BLaER1 (cell line): Measurements from ENCODE around the gene TRIM66.

Experiments
- H3K27ac ChIP-seq: shearing (Covaris generic); formaldehyde crosslinking; 2 replicates; pipeline ENCODE4 v1.8.1; 2022
- H3K27me3 ChIP-seq: shearing (Covaris generic); formaldehyde crosslinking; 2 replicates; pipeline ENCODE4 v1.8.1; 2022
- H3K36me3 ChIP-seq: shearing (Covaris generic); formaldehyde crosslinking; 2 replicates; pipeline ENCODE4 v1.8.1; 2022
- H3K4me1 ChIP-seq: shearing (Covaris generic); formaldehyde crosslinking; 2 replicates; pipeline ENCODE4 v1.8.1; 2022
- H3K4me2 ChIP-seq: shearing (Covaris generic); formaldehyde crosslinking; 2 replicates; pipeline ENCODE4 v1.8.1; 2022
- H3K4me3 ChIP-seq: shearing (Covaris generic); formaldehyde crosslinking; 2 replicates; pipeline ENCODE4 v1.8.1; 2022
- H3K9ac ChIP-seq: shearing (Covaris generic); formaldehyde crosslinking; 2 replicates; pipeline ENCODE4 v1.8.1; 2022
- H3K9me3 ChIP-seq: shearing (Covaris generic); formaldehyde crosslinking; 2 replicates; pipeline ENCODE4 v1.8.1; 2022
- H4K20me1 ChIP-seq: shearing (Covaris generic); formaldehyde crosslinking; 2 replicates; pipeline ENCODE4 v1.8.1; 2022
- Cebpa-rat ChIP-seq: shearing (Covaris generic); IDR thresholded peaks from 2 replicates; pipeline ENCODE4 v1.8.1; 2022

TRIM66 gene

DNA sequence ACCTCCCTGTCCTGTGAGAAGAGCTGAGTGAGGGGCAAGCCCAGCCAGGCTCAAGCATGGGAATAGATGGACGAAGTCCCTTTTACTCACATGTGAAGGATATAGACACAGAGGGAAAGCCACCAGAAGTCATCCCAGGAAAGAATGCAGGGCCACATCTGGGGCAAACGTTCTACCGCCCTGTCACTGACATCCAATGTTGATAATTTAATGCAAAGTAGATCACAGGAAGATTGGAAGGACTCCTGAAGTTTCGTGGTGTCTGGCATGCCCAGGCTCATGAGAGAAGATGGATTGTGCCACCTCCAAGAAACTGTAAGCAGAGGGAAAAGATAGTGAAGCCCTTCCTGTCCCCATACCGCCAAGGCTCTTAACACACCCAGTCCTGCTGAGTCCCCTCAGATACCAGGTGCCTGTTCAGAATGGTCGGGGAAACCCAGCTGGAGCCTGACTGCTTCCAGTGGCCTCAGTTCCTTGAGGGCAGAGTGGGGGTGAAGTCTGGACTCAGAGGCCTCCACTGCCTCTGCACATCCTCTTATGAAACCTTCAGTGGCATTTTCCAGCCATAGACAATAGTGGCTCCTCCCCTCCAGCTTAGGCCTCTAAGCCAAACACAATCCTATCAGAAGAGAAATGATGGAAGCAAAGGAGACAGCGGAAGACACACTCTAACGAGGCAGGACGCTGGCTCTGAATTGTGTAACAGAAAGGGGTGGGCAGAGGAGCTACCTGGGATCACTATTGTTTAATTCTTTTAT, 80.9 kb downstream of the TRIM66 start:
- Histone ChIP-seq H4K20me1 (no peaks in the 10 kb centered on the region), H3K9ac (no peak overlapping the region), H3K4me2 (no peak overlapping the region), H3K36me3 (no peaks in the 10 kb centered on the region), H3K4me1 (peaks cover 5% of the 10 kb centered on the region; the same call in 1 of the 2 replicates), H3K27me3 (peaks cover under 1% of the 10 kb centered on the region; the same call in 1 of the 2 replicates), H3K4me3 (no peak overlapping the region), H3K27ac (no peak overlapping the region), H3K9me3 (no peaks in the 10 kb centered on the region)
- no peak for TF ChIP-seq Cebpa-rat

DNA sequence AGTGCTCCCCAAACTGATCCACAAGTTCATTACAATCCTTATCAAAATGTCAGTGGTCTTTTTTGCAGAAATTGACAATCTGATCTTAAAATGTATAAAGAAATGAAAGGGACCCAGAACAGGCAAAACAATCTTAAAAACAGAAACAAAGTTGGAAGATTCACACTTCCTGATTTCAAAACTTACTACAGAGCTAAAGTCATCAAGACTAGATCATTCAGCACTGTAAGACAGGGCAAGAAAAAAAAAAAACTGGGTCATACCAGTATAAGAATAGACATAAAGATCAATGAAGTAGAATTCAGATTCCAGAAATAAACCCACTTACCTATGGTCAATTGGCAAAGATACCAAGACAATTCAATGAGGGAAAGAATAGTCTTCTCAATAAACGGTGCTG, 84.0 kb downstream of the TRIM66 start:
- Histone ChIP-seq H3K4me2 (no peak overlapping the region), H3K9me3 (peaks cover 12% of the 10 kb centered on the region; the same call in 1 of the 2 replicates), H4K20me1 (no peaks in the 10 kb centered on the region), H3K9ac (no peak overlapping the region), H3K4me3 (no peak overlapping the region), H3K27me3 (peaks cover 31% of the 10 kb centered on the region), H3K36me3 (no peaks in the 10 kb centered on the region), H3K4me1 (peaks cover 13% of the 10 kb centered on the region), H3K27ac (no peak overlapping the region)
- no peak for TF ChIP-seq Cebpa-rat

- no peak overlapping the region for H3K9ac ChIP-seq
- H3K4me3 ChIP-seq, result no peak overlapping the region
- H3K27ac ChIP-seq, result no peak overlapping the region
- H3K4me2 ChIP-seq, result no peak overlapping the region
- H3K9me3 ChIP-seq, result peaks cover 21% of the 10 kb centered on the region
- H3K27me3 ChIP-seq, result peaks cover 45% of the 10 kb centered on the region
- peaks cover 13% of the 10 kb centered on the region for H3K4me1 ChIP-seq
- TF ChIP-seq Cebpa-rat, result no peak
- no peaks in the 10 kb centered on the region for H3K36me3 ChIP-seq
- no peaks in the 10 kb centered on the region for H4K20me1 ChIP-seq
Measured at GRCh38 chr11:8597182-8597581, 85.3 kb downstream of the TRIM66 start.

GRCh38 chr11:8596504-8597046, 85.9 kb downstream of the TRIM66 start:
- Histone ChIP-seq H4K20me1 (no peaks in the 10 kb centered on the region), H3K9me3 (peaks cover 21% of the 10 kb centered on the region), H3K4me1 (peaks cover 13% of the 10 kb centered on the region), H3K4me2 (no peak overlapping the region), H3K27ac (no peak overlapping the region), H3K27me3 (peaks cover 48% of the 10 kb centered on the region), H3K9ac (no peak overlapping the region), H3K36me3 (no peaks in the 10 kb centered on the region), H3K4me3 (no peak overlapping the region)
- TF ChIP-seq Cebpa-rat, result no peak

DNA sequence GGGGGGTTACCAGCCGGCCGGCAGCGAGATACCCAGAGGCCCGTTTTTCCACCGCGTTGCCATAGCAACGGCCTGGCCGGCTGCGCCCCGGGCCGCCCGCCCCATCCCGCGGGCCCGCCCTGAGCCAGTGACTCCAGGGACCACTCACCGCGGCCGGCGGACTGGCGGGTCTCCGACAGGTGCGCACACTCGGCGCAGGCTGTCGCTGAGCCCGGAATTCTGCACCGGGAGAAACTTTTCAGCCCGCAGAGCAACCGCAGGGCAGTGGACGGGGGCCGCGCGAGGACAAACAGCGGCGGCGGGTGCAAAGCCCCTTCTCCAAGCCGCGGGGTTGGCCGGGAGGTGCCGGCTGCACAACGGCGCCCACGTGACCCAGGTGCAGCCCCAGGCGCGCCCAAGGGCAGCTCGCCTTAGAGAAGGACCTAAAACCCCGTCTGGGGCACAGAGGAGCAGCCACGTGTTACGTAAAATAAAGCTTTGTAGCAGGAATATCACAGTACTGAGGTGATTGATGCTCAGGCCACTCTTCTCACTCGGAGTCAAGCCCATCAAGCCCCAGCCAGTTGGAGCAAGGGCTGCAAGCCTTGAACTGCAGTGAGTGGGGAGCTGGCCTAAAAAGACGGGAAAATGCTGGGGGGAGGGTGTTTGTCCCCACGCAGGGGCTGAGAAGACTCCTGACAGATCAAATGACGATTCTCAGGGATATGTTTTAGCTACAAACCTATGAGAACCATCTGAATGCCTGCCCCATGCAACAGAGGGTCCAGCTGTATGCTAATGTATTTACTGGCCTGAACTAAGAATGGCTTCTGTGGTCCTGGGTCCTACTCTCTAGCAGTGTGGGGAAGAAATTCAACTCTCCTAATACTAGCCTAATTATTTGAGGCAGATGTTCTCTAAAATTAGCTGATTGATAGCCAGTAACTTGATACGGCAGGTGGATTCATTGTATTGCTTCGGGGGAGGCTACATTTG, 88.2 kb downstream of the TRIM66 start, which contains the start of gene STK33:
TSS of gene STK33 (minus strand) at position 294 of the 975 bp plus-strand sequence. CDS start 119,323 bp downstream, outside the sequence.
- Histone ChIP-seq H3K4me3 (peak within 1 kb of the TSS; percentile 60), H3K27ac (no peak within 1 kb of the TSS)

GRCh38 chr11:8593455-8593854, 89.0 kb downstream of the TRIM66 start:
- Histone ChIP-seq H4K20me1 (no peaks in the 10 kb centered on the region), H3K4me3 (peak overlapping the region; percentile 60), H3K4me2 (peak overlapping the region; percentile 49), H3K9me3 (peaks cover 21% of the 10 kb centered on the region), H3K27ac (no peak overlapping the region), H3K36me3 (no peaks in the 10 kb centered on the region), H3K4me1 (peaks cover 13% of the 10 kb centered on the region), H3K9ac (no peak overlapping the region), H3K27me3 (peaks cover 48% of the 10 kb centered on the region)
- no peak for TF ChIP-seq Cebpa-rat

More for the DNA sequence above, 88.2 kb downstream of the TRIM66 start, which contains the start of gene STK33:
- Histone ChIP-seq H3K27me3 (peaks cover 48% of the 10 kb centered on the region), H3K9me3 (peaks cover 21% of the 10 kb centered on the region), H3K9ac (no peak within 1 kb of the TSS), H3K36me3 (no peaks in the 10 kb centered on the region), H3K4me1 (peaks cover 13% of the 10 kb centered on the region), H3K4me2 (peak within 1 kb of the TSS; percentile 49), H4K20me1 (no peaks in the 10 kb centered on the region)
- TF ChIP-seq Cebpa-rat, result no peak

- no peak for TF ChIP-seq Cebpa-rat
- Histone ChIP-seq H4K20me1 (no peaks in the 10 kb centered on the region), H3K4me2 (no peak overlapping the region), H3K27me3 (peaks cover 10% of the 10 kb centered on the region), H3K9ac (no peak overlapping the region), H3K9me3 (peaks cover 3% of the 10 kb centered on the region), H3K36me3 (no peaks in the 10 kb centered on the region), H3K4me3 (no peak overlapping the region), H3K4me1 (no peaks in the 10 kb centered on the region), H3K27ac (no peak overlapping the region)
Measured at GRCh38 chr11:8587915-8588314, 94.5 kb downstream of the TRIM66 start.

GRCh38 chr11:8586805-8587204, 95.7 kb downstream of the TRIM66 start:
- no peak for TF ChIP-seq Cebpa-rat
- Histone ChIP-seq H3K27me3 (no peaks in the 10 kb centered on the region), H3K4me1 (peaks cover 4% of the 10 kb centered on the region; the same call in 1 of the 2 replicates), H4K20me1 (no peaks in the 10 kb centered on the region), H3K36me3 (no peaks in the 10 kb centered on the region), H3K9me3 (no peaks in the 10 kb centered on the region), H3K4me3 (no peak overlapping the region), H3K4me2 (no peak overlapping the region), H3K9ac (no peak overlapping the region), H3K27ac (no peak overlapping the region)

- Histone ChIP-seq H3K4me1 (peaks cover 4% of the 10 kb centered on the region; the same call in 1 of the 2 replicates), H3K9me3 (no peaks in the 10 kb centered on the region), H3K4me3 (no peak overlapping the region), H4K20me1 (no peaks in the 10 kb centered on the region), H3K27ac (no peak overlapping the region), H3K9ac (no peak overlapping the region), H3K4me2 (no peak overlapping the region), H3K27me3 (no peaks in the 10 kb centered on the region), H3K36me3 (no peaks in the 10 kb centered on the region)
- no peak for TF ChIP-seq Cebpa-rat
Measured at GRCh38 chr11:8586184-8586583, 96.3 kb downstream of the TRIM66 start.
